Smooth muscle cell (in vitro differentiated cells): Measurements from ENCODE around the gene TLR9. TPM values are rescaled to one million over a fixed set of nuclear protein-coding genes. Genes with fewer than 3 reads are reported as not detected.

Experiments
- DNase-seq: peaks from one replicate; lab custom pipeline; 2025; ENCODE audit not compliant: unreplicated experiment; lab: John Stamatoyannopoulos, UW
- H2AFZ ChIP-seq: fragments of 200-600 bp; sonication (generic); 2 replicates; pipeline ENCODE4 v1.6.0; 2016; ENCODE audit warnings: antibody characterized with exemption, low read depth, mild to moderate bottlenecking
- H3F3A ChIP-seq: fragments of 200-600 bp; sonication (generic); 2 replicates; pipeline ENCODE4 v1.6.0; 2017; ENCODE audit warnings: antibody characterized with exemption, low read depth
- H3K27ac ChIP-seq: fragments of 200-600 bp; sonication (generic); 2 replicates; pipeline ENCODE4 v1.5.1; 2016; ENCODE audit warnings: low read depth, mild to moderate bottlenecking
- H3K27me3 ChIP-seq: fragments of 200-600 bp; sonication (generic); 2 replicates; pipeline ENCODE4 v1.6.1; 2016; ENCODE audit warnings: low read depth, mild to moderate bottlenecking
- H3K36me3 ChIP-seq: fragments of 200-600 bp; sonication (generic); 2 replicates; pipeline ENCODE4 v1.5.1; 2016; ENCODE audit warnings: low read depth
- H3K4me1 ChIP-seq: fragments of 200-600 bp; sonication (generic); 2 replicates; pipeline ENCODE4 v1.5.1; 2016; ENCODE audit warnings: low read depth
- H3K4me2 ChIP-seq: fragments of 200-600 bp; sonication (generic); 2 replicates; pipeline ENCODE4 v1.6.0; 2016; ENCODE audit warnings: mild to moderate bottlenecking
- H3K4me3 ChIP-seq: fragments of 200-600 bp; sonication (generic); 2 replicates; pipeline ENCODE4 v1.5.1; 2016; ENCODE audit warnings: mild to moderate bottlenecking
- H3K79me2 ChIP-seq: fragments of 200-600 bp; sonication (generic); 2 replicates; pipeline ENCODE4 v1.6.0; 2016; ENCODE audit warnings: low read depth, mild to moderate bottlenecking
- H3K9ac ChIP-seq: fragments of 200-600 bp; sonication (generic); 2 replicates; pipeline ENCODE4 v1.6.0; 2016; ENCODE audit warnings: low read depth
- H3K9me3 ChIP-seq: fragments of 200-600 bp; sonication (generic); replicated peaks from 2 replicates; pipeline ENCODE4 v1.5.1; 2016; ENCODE audit warnings: low read depth
- H4K20me1 ChIP-seq: fragments of 200-600 bp; sonication (generic); 2 replicates; pipeline ENCODE4 v1.6.0; 2016; ENCODE audit warnings: low read depth
- CTCF ChIP-seq: fragments of 200-600 bp; sonication (generic); IDR thresholded peaks from 2 replicates; pipeline ENCODE4 v1.5.1; 2017; ENCODE audit warnings: borderline replicate concordance, mild to moderate bottlenecking, antibody characterized with exemption; ENCODE audit not compliant: insufficient read depth, poor library complexity, severe bottlenecking
- WGBS: methylation state at CpG from one replicate; pipeline ENCODE4 v1.1.7; 2016; ENCODE audit warnings: low lambda C conversion rate; 5-methylcytosine and 5-hydroxymethylcytosine counted together
- polyA plus RNA-seq: library from polyadenylated mRNA; unstranded; fragments of >200 nt; fragmentation: Nextera tagmentation; extraction: Ambion mirVana; gene quantifications from 2 replicates; pipeline ENCODE4 v1.2.1, GENCODE V29; 2016
- total RNA-seq: library from RNA; depleted of rRNA; stranded (reverse); fragments of >200 nt; gene quantifications from 2 replicates; pipeline ENCODE4 v1.2.3, GENCODE V29; 2014

The TLR9 gene
- total and polyA plus RNA-seq, 2 experiments from 2014 or later, result 0.09 TPM; not detected in 1

- H3K79me2 ChIP-seq, result no peaks in the 10 kb centered on the region
- H3K9me3 ChIP-seq, result no peaks in the 10 kb centered on the region
- H3K9ac ChIP-seq, result no peak overlapping the region
- no peak overlapping the region for H3K4me2 ChIP-seq
- DNase-seq, result no peak
- peaks cover 50% of the 10 kb centered on the region for H4K20me1 ChIP-seq
- H3K27me3 ChIP-seq, result no peaks in the 10 kb centered on the region
- H3K27ac ChIP-seq, result peak overlapping the region; percentile 55
- H3K4me1 ChIP-seq, result no peaks in the 10 kb centered on the region
- H3K4me3 ChIP-seq, result no peak overlapping the region
- H3F3A ChIP-seq, result peaks cover 9% of the 10 kb centered on the region
- H3K36me3 ChIP-seq, result peaks cover 7% of the 10 kb centered on the region
- TF ChIP-seq CTCF, result no peak
- WGBS, result 76% methylated on average over 12 of the region's 12 CpGs
- H2AFZ ChIP-seq, result no peak overlapping the region
Observed at GRCh38 chr3:52253314-52254304, 28.2 kb upstream of the TLR9 start.

- peaks cover 4% of the 10 kb centered on the region for H3K4me1 ChIP-seq
- H2AFZ ChIP-seq, result no peak overlapping the region
- H3K79me2 ChIP-seq, result no peaks in the 10 kb centered on the region
- H3K9me3 ChIP-seq, result no peaks in the 10 kb centered on the region
- H3K27ac ChIP-seq, result no peak overlapping the region
- no peak overlapping the region for H3K4me3 ChIP-seq
- DNase-seq, result no peak
- no peaks in the 10 kb centered on the region for H3K36me3 ChIP-seq
- peaks cover 19% of the 10 kb centered on the region for H4K20me1 ChIP-seq
- H3K9ac ChIP-seq, result no peak overlapping the region
- peaks cover 9% of the 10 kb centered on the region for H3F3A ChIP-seq
- H3K27me3 ChIP-seq, result no peaks in the 10 kb centered on the region
- WGBS, result 100% methylated on average over 1 of the region's 1 CpG
- TF ChIP-seq CTCF, result no peak
- no peak overlapping the region for H3K4me2 ChIP-seq
Observed at GRCh38 chr3:52250122-52250521, 24.7 kb upstream of the TLR9 start.

GRCh38 chr3:52249683-52250082 is 24.2 kb upstream of the TLR9 start:
- Histone ChIP-seq H3K9ac (no peak overlapping the region), H3K36me3 (no peaks in the 10 kb centered on the region), H3K4me1 (peaks cover 4% of the 10 kb centered on the region), H3K27me3 (no peaks in the 10 kb centered on the region), H2AFZ (no peak overlapping the region), H3K4me2 (no peak overlapping the region), H3F3A (peaks cover 9% of the 10 kb centered on the region), H4K20me1 (peaks cover 17% of the 10 kb centered on the region), H3K79me2 (no peaks in the 10 kb centered on the region), H3K27ac (no peak overlapping the region), H3K4me3 (no peak overlapping the region), H3K9me3 (no peaks in the 10 kb centered on the region)
- DNase-seq, result no peak
- WGBS, result 99% methylated on average over 6 of the region's 6 CpGs
- TF ChIP-seq CTCF, result no peak
